ENCODE data around the gene STARD4.

STARD4 gene

DNA sequence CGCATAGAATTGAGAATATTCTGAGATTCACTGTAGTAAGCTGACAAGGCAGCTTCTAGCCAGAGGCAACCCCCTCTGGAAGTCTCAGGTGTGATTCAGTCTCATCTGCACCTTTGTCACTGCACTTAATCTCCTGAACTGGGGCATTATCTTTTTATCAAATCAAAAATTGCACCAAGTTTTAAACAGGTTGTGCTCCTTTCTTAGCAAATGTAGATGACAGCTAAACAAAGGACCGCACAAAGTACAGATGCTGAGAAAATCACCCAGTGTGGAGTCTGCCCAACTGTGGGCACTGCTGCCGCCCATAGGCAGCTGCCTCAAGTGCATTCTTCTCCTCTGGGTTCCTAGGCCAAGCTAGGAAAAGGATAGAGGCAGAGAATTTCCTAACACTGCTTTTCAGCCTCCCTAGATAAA lies 51.1 kb downstream of the STARD4 start:
- TF ChIP-seq, protein P1, sequence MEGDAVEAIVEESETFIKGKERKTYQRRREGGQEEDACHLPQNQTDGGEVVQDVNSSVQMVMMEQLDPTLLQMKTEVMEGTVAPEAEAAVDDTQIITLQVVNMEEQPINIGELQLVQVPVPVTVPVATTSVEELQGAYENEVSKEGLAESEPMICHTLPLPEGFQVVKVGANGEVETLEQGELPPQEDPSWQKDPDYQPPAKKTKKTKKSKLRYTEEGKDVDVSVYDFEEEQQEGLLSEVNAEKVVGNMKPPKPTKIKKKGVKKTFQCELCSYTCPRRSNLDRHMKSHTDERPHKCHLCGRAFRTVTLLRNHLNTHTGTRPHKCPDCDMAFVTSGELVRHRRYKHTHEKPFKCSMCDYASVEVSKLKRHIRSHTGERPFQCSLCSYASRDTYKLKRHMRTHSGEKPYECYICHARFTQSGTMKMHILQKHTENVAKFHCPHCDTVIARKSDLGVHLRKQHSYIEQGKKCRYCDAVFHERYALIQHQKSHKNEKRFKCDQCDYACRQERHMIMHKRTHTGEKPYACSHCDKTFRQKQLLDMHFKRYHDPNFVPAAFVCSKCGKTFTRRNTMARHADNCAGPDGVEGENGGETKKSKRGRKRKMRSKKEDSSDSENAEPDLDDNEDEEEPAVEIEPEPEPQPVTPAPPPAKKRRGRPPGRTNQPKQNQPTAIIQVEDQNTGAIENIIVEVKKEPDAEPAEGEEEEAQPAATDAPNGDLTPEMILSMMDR (IDR thresholded peaks at IDR 0.05): no peak

DNA sequence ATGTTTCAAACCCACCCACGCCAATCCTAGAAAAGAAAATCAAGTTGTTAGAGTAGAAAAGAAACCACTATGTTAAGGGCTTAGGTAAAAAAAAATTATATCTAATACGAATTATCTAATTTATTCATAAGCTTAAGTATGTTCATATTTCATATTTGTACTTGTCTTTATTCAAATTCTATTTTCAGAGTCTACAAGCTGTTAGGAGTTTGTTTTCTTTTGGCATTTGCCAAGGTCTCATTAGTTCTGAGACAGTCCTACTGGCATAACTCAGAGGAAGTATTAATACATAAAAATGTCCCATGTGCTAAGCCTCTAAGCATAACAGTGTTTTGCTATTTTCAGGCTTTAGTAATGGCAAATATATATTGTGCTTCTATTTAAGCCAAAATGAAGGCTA lies 57.6 kb downstream of the STARD4 start:
- DNase-seq (ENCODE audit: low spot score): no peak
- H3K27ac ChIP-seq: no peak overlapping the region
- H3K4me3 ChIP-seq: no peak overlapping the region
- TF ChIP-seq, protein P1 (IDR thresholded peaks at IDR 0.05): no peak

More for the DNA sequence above, 51.1 kb downstream of the STARD4 start:
- H3K4me3 ChIP-seq: no peak overlapping the region
- H3K27ac ChIP-seq: no peak overlapping the region
- DNase-seq (ENCODE audit: low spot score): no peak

DNA sequence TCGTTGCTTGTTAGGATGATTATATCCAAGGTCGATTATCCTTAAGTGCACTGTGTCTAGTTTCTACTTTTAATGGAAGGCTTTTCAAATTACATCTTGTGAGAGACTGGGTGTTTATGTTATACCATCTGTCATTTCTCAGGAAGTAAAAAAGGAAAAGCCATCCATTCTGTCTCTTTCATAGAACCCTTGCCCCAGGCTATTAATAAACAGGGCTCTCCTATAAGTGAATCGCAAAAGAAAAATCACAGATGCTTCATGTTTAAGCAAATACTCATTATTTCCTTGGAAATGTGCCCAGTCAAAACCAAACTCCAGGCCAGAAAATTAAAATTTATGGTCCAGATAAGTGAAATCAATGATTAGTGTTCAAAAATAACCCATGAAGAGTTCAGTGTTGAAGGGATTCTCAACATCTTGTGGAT lies 58.1 kb downstream of the STARD4 start:
- DNase-seq (ENCODE audit: low spot score): no peak
- TF ChIP-seq, protein P1 (IDR thresholded peaks at IDR 0.05): no peak
- H3K4me3 ChIP-seq: no peak overlapping the region
- H3K27ac ChIP-seq: no peak overlapping the region

DNA sequence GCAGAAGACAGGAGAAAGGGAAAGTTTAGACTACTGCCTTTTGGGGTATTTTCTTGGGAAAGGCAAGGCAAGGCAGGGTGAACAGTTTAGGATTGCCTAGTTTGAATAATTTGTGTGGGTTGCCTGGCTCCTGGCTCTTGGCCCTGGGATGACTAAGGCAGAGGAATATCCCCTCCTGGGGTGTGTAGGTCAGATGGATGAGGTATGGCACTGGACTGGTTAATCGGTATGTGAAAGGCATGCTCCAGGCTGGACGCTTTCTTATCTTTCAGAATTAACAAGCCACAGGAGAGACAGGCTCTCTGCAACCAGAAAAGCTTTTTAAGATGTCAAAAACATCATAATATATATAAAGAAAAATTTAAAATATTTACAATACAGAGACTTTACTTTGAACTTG lies 58.6 kb downstream of the STARD4 start:
- TF ChIP-seq, protein P1 (IDR thresholded peaks at IDR 0.05): no peak
- Histone ChIP-seq H3K4me3 (no peak overlapping the region), H3K27ac (no peak overlapping the region)
- DNase-seq (ENCODE audit: low spot score): no peak

DNA sequence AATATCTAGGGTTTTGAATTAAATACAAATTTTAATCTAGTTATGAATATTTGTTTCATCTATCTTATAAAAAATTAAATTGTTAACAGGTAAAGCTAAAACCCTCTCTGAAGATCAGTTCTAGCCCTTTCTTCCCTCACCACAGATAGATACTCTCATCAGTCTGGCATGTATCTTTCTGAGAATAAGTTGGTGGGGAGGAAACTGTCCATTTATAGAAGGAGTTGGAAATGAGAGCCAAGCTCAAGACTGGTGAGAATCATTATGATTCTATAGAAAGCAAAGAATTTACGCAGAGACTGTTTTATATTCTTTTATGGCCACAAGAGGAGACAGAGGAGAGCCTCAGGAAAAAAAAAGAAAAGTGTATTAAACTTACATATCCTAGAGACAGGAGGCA lies 59.0 kb downstream of the STARD4 start:
- Histone ChIP-seq H3K4me3 (no peak overlapping the region), H3K27ac (no peak overlapping the region)
- no peak for DNase-seq (ENCODE audit: low spot score)
- TF ChIP-seq, protein P1 (IDR thresholded peaks at IDR 0.05): no peak

DNA sequence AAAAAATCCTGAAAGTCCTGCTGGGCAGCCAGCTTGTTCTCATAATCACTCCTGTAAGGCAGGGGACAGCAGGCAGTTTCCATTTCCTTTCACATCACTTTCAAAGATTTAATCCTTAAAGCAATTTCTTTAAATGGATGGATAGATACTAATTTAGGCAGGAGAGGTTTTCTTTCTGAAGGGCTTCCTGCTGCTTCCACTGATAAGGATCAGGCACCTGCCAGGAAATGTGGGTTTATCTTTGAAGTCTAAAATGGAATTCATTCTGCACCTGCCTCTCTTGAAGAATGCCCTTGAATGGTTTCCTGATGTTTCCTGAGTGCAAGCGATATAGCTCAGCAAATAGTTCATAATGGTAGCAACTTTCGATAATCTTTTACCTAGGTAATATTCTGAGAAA lies 64.5 kb downstream of the STARD4 start:
- DNase-seq (ENCODE audit: low spot score): no peak
- Histone ChIP-seq H3K4me3 (no peak overlapping the region), H3K27ac (no peak overlapping the region)
- TF ChIP-seq, protein P1 (IDR thresholded peaks at IDR 0.05): no peak

DNA sequence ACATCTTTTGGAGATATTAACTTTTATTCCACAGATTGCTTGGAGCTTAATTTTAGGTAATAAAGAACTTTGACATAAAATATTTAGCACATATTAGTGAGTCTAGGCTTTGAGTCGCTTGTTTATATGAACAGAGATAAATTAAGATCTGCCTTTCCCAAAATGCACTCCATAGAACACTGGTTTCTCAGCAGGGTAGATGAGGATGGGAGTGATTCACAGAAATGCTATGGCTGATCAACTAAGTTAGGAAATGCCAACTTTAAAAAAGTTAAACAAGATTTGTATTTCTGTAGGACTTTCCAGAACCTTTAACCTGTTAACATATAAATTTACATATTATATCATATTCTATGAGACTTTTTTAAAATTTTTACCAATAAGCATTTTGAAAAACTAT lies 65.2 kb downstream of the STARD4 start:
- DNase-seq (ENCODE audit: low spot score): no peak
- TF ChIP-seq, protein P1 (IDR thresholded peaks at IDR 0.05): no peak
- Histone ChIP-seq H3K4me3 (no peak overlapping the region), H3K27ac (no peak overlapping the region)

All from coronary artery (tissue), 2 donors.